Measurements from ENCODE around the gene UBE2E2. TPM values are rescaled to one million over a fixed set of nuclear protein-coding genes. Genes with fewer than 3 reads are reported as not detected.

UBE2E2 gene
- total RNA-seq, 1 experiment from 2014 or later, result 14.7 TPM

DNA sequence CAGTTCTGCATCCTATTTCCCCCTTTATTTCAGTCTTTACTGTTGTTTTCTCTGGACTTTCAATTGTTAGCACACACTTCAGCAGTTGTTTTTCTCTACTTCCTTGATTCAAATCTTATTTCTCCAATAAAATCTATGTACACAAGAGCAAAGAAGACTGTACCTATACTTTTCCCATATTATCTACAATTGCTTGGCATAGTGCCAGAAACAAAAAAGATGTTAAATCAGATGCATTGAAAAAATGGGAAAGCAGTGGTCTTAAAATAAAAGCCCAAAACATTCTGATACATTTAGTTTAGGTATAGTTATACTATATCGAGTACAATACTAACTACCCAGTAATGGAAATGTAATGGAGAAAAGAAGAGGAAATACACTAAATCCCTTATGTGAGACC, 265.1 kb downstream of the UBE2E2 start:
- Histone ChIP-seq H3K36me3 (ENCODE audit: insufficient read depth, low read length) (no peaks in the 10 kb centered on the region), H3K4me3 (ENCODE audit: low read length) (no peak overlapping the region), H3K4me2 (ENCODE audit: low read depth, low read length, poor library complexity, severe bottlenecking) (no peak overlapping the region), H4K20me1 (ENCODE audit: insufficient read depth, low read depth, low read length) (no peaks in the 10 kb centered on the region), H3K27me3 (ENCODE audit: low read length) (no peaks in the 10 kb centered on the region), H3K9me2 (replicated peaks; ENCODE audit: insufficient read depth, low read length) (no peaks in the 10 kb centered on the region), H3K27ac (ENCODE audit: low read length) (no peak overlapping the region), H3K9me3 (ENCODE audit: low read length) (0 out of 2 replicates have a peak, but pooled peaks cover 4% of the 10 kb centered on the region), H2AFZ (ENCODE audit: low read length) (no peak overlapping the region), H3K9ac (ENCODE audit: low read length) (no peak overlapping the region), H3K79me2 (ENCODE audit: low read length) (no peaks in the 10 kb centered on the region), H3K4me1 (ENCODE audit: low read length) (no peaks in the 10 kb centered on the region)
- DNase-seq, result no peak

DNA sequence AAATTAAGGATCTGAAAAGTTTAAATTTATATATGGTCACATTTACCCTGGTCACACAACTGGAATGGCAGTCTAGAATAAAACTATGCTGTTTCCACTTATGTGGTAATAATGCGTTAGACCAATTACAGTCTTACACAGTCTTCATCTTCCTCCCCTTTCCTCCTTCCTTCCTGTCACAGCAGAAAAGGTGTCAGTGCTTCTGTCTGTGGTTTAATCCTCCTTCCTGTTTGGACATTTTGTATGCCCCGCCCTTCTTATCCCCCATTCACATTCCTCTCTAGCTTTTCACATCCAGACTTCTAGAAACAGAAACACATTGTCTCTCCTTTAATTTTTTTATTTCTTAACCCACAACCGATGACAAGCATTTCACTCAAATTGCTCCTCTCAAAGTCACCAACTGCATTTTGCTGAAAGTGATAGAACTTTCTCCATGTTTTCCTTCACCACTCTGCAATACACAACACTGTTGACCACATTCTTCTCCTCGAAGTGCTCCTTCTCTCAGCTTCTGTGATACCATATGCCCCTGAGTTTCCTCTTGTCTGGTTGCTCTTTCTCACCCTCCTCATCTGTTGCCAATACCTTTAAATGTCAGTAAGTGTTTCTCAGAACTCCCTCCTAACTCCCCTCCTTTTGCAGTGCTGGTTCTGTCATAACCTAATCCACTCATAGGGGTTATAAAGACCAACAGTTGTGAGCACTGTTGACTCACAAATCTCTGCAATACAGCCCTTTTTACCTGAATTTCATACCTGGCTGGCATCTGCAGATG, 271.6 kb downstream of the UBE2E2 start:
- no peak overlapping the region for H3K4me3 ChIP-seq (ENCODE audit: low read length)
- H2AFZ ChIP-seq (ENCODE audit: low read length), result no peak overlapping the region
- no peak overlapping the region for H3K9ac ChIP-seq (ENCODE audit: low read length)
- no peak overlapping the region for H3K27ac ChIP-seq (ENCODE audit: low read length)
- no peaks in the 10 kb centered on the region for H3K4me1 ChIP-seq (ENCODE audit: low read length)
- no peaks in the 10 kb centered on the region for H3K79me2 ChIP-seq (ENCODE audit: low read length)
- no peaks in the 10 kb centered on the region for H4K20me1 ChIP-seq (ENCODE audit: insufficient read depth, low read depth, low read length)
- no peaks in the 10 kb centered on the region for H3K27me3 ChIP-seq (ENCODE audit: low read length)
- H3K9me3 ChIP-seq (ENCODE audit: low read length), result no peaks in the 10 kb centered on the region
- H3K36me3 ChIP-seq (ENCODE audit: insufficient read depth, low read length), result no peaks in the 10 kb centered on the region
- no peak for DNase-seq
- H3K9me2 ChIP-seq (replicated peaks; ENCODE audit: insufficient read depth, low read length), result no peaks in the 10 kb centered on the region
- H3K4me2 ChIP-seq (ENCODE audit: low read depth, low read length, poor library complexity, severe bottlenecking), result no peak overlapping the region

GRCh38 chr3:23475446-23475845, 272.3 kb downstream of the UBE2E2 start:
- Histone ChIP-seq H3K4me1 (ENCODE audit: low read length) (no peaks in the 10 kb centered on the region), H3K9me3 (ENCODE audit: low read length) (no peaks in the 10 kb centered on the region), H3K4me2 (ENCODE audit: low read depth, low read length, poor library complexity, severe bottlenecking) (no peak overlapping the region), H3K79me2 (ENCODE audit: low read length) (no peaks in the 10 kb centered on the region), H3K9me2 (replicated peaks; ENCODE audit: insufficient read depth, low read length) (no peaks in the 10 kb centered on the region), H2AFZ (ENCODE audit: low read length) (no peak overlapping the region), H3K4me3 (ENCODE audit: low read length) (no peak overlapping the region), H4K20me1 (ENCODE audit: insufficient read depth, low read depth, low read length) (no peaks in the 10 kb centered on the region), H3K9ac (ENCODE audit: low read length) (no peak overlapping the region), H3K36me3 (ENCODE audit: insufficient read depth, low read length) (no peaks in the 10 kb centered on the region), H3K27ac (ENCODE audit: low read length) (no peak overlapping the region), H3K27me3 (ENCODE audit: low read length) (no peaks in the 10 kb centered on the region)
- no peak for DNase-seq

DNA sequence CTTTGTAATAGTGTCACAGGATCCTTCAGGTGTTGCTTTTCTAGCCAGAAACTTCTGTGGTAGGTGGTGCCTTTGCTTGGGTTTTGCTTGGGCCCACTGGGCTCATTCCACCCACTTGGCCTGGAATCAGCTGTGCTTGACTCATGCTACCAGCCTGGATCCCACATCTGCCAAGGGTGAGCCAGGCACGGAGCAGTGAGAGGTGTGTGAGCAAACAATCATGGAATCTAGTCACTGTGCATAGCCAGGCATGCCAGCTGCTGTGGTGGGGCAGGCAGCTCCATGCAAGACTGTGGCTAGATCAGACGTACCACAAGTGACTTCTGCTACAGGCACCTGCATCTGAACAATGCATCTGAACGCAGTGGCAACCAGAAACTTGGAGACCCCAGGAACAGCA, 275.9 kb downstream of the UBE2E2 start:
- H3K9me2 ChIP-seq (replicated peaks; ENCODE audit: insufficient read depth, low read length), result no peaks in the 10 kb centered on the region
- no peaks in the 10 kb centered on the region for H3K27me3 ChIP-seq (ENCODE audit: low read length)
- no peak overlapping the region for H3K4me3 ChIP-seq (ENCODE audit: low read length)
- H3K9me3 ChIP-seq (ENCODE audit: low read length), result no peaks in the 10 kb centered on the region
- no peak overlapping the region for H3K4me2 ChIP-seq (ENCODE audit: low read depth, low read length, poor library complexity, severe bottlenecking)
- no peak overlapping the region for H3K27ac ChIP-seq (ENCODE audit: low read length)
- H3K36me3 ChIP-seq (ENCODE audit: insufficient read depth, low read length), result no peaks in the 10 kb centered on the region
- no peaks in the 10 kb centered on the region for H3K79me2 ChIP-seq (ENCODE audit: low read length)
- H4K20me1 ChIP-seq (ENCODE audit: insufficient read depth, low read depth, low read length), result no peaks in the 10 kb centered on the region
- H3K9ac ChIP-seq (ENCODE audit: low read length), result no peak overlapping the region
- H2AFZ ChIP-seq (ENCODE audit: low read length), result no peak overlapping the region
- no peaks in the 10 kb centered on the region for H3K4me1 ChIP-seq (ENCODE audit: low read length)
- no peak for DNase-seq

- DNase-seq, result no peak
- no peaks in the 10 kb centered on the region for H3K79me2 ChIP-seq (ENCODE audit: low read length)
These were observed 276.6 kb downstream of the UBE2E2 start for GRCh38 chr3:23479615-23480328.

GRCh38 chr3:23480329-23480714, 277.2 kb downstream of the UBE2E2 start:
- Histone ChIP-seq H3K9me3 (ENCODE audit: low read length) (no peaks in the 10 kb centered on the region), H3K4me1 (ENCODE audit: low read length) (no peaks in the 10 kb centered on the region), H3K9me2 (replicated peaks; ENCODE audit: insufficient read depth, low read length) (no peaks in the 10 kb centered on the region), H2AFZ (ENCODE audit: low read length) (no peak overlapping the region), H3K4me2 (ENCODE audit: low read depth, low read length, poor library complexity, severe bottlenecking) (no peak overlapping the region), H3K9ac (ENCODE audit: low read length) (no peak overlapping the region), H3K36me3 (ENCODE audit: insufficient read depth, low read length) (no peaks in the 10 kb centered on the region), H3K27ac (ENCODE audit: low read length) (no peak overlapping the region), H3K27me3 (ENCODE audit: low read length) (no peaks in the 10 kb centered on the region), H3K79me2 (ENCODE audit: low read length) (no peaks in the 10 kb centered on the region), H4K20me1 (ENCODE audit: insufficient read depth, low read depth, low read length) (no peaks in the 10 kb centered on the region), H3K4me3 (ENCODE audit: low read length) (no peak overlapping the region)
- DNase-seq, result no peak

More at GRCh38 chr3:23479615-23480328, 276.6 kb downstream of the UBE2E2 start:
- Histone ChIP-seq H3K4me1 (ENCODE audit: low read length) (no peaks in the 10 kb centered on the region), H3K9ac (ENCODE audit: low read length) (no peak overlapping the region), H4K20me1 (ENCODE audit: insufficient read depth, low read depth, low read length) (no peaks in the 10 kb centered on the region), H3K27ac (ENCODE audit: low read length) (no peak overlapping the region), H3K27me3 (ENCODE audit: low read length) (no peaks in the 10 kb centered on the region), H3K36me3 (ENCODE audit: insufficient read depth, low read length) (no peaks in the 10 kb centered on the region), H3K9me2 (replicated peaks; ENCODE audit: insufficient read depth, low read length) (no peaks in the 10 kb centered on the region), H3K4me3 (ENCODE audit: low read length) (no peak overlapping the region), H3K9me3 (ENCODE audit: low read length) (no peaks in the 10 kb centered on the region), H2AFZ (ENCODE audit: low read length) (no peak overlapping the region), H3K4me2 (ENCODE audit: low read depth, low read length, poor library complexity, severe bottlenecking) (no peak overlapping the region)

- no peaks in the 10 kb centered on the region for H3K79me2 ChIP-seq (ENCODE audit: low read length)
- no peaks in the 10 kb centered on the region for H3K9me3 ChIP-seq (ENCODE audit: low read length)
- no peak overlapping the region for H3K27ac ChIP-seq (ENCODE audit: low read length)
- H3K9ac ChIP-seq (ENCODE audit: low read length), result no peak overlapping the region
- no peaks in the 10 kb centered on the region for H3K36me3 ChIP-seq (ENCODE audit: insufficient read depth, low read length)
- no peaks in the 10 kb centered on the region for H3K4me1 ChIP-seq (ENCODE audit: low read length)
- no peaks in the 10 kb centered on the region for H4K20me1 ChIP-seq (ENCODE audit: insufficient read depth, low read depth, low read length)
- no peaks in the 10 kb centered on the region for H3K9me2 ChIP-seq (replicated peaks; ENCODE audit: insufficient read depth, low read length)
- no peak overlapping the region for H3K4me3 ChIP-seq (ENCODE audit: low read length)
- no peak overlapping the region for H2AFZ ChIP-seq (ENCODE audit: low read length)
- no peak overlapping the region for H3K4me2 ChIP-seq (ENCODE audit: low read depth, low read length, poor library complexity, severe bottlenecking)
- DNase-seq, result no peak
- no peaks in the 10 kb centered on the region for H3K27me3 ChIP-seq (ENCODE audit: low read length)
These were observed 278.0 kb downstream of the UBE2E2 start for GRCh38 chr3:23481011-23481615.

DNA sequence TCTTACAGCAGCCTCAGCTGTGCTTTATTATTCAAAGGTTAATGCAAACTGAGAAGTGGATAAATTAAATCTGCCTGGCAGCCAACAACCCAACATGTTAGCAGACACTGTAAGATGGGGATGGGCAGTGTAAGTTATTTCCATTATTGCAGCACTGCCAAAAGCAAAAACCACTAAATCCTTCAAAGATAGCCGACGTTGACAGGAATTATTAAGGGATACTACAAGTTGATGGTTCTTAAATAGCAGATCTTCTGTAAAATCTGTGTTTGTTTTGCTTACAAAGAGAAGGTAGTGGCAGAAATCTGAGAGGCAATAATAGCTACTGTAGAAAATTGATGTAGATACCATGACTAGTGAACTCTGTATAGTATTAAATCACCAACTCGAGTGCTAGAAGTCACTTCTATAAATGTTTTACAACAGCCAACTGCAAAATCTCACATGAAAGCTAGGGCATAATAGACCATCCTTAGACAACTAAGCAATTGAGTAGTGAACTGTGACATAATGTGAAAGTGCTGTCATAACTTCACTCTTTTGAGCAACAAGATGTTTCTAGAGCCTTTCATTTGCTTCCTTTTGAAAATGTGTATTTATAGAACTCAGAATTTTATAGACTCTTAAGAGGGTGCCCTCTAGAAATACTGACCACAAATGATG, 278.6 kb downstream of the UBE2E2 start:
- H3K9ac ChIP-seq (ENCODE audit: low read length), result no peak overlapping the region
- H3K27me3 ChIP-seq (ENCODE audit: low read length), result no peaks in the 10 kb centered on the region
- H4K20me1 ChIP-seq (ENCODE audit: insufficient read depth, low read depth, low read length), result no peaks in the 10 kb centered on the region
- no peak overlapping the region for H3K4me2 ChIP-seq (ENCODE audit: low read depth, low read length, poor library complexity, severe bottlenecking)
- no peaks in the 10 kb centered on the region for H3K9me3 ChIP-seq (ENCODE audit: low read length)
- H2AFZ ChIP-seq (ENCODE audit: low read length), result no peak overlapping the region
- no peak overlapping the region for H3K27ac ChIP-seq (ENCODE audit: low read length)
- H3K9me2 ChIP-seq (replicated peaks; ENCODE audit: insufficient read depth, low read length), result no peaks in the 10 kb centered on the region
- no peak for DNase-seq
- H3K79me2 ChIP-seq (ENCODE audit: low read length), result no peaks in the 10 kb centered on the region
- no peaks in the 10 kb centered on the region for H3K4me1 ChIP-seq (ENCODE audit: low read length)
- H3K4me3 ChIP-seq (ENCODE audit: low read length), result no peak overlapping the region
- H3K36me3 ChIP-seq (ENCODE audit: insufficient read depth, low read length), result no peaks in the 10 kb centered on the region
